GM12875 (cell line): ENCODE data around the gene ST8SIA5.

Source experiments
- H3K4me3 ChIP-seq: one replicate; pipeline ENCODE4 v1.5.1; 2011; ENCODE audit warnings: low read depth, low read length, control low read depth
- TF ChIP-seq, protein P1 (sequence below): IDR thresholded peaks from 2 replicates; pipeline ENCODE4 v1.5.1; 2011; ENCODE audit warnings: low read depth, mild to moderate bottlenecking, control low read depth, inconsistent platforms, low read length, moderate library complexity, borderline replicate concordance; ENCODE audit not compliant: insufficient read depth

ST8SIA5 gene

DNA sequence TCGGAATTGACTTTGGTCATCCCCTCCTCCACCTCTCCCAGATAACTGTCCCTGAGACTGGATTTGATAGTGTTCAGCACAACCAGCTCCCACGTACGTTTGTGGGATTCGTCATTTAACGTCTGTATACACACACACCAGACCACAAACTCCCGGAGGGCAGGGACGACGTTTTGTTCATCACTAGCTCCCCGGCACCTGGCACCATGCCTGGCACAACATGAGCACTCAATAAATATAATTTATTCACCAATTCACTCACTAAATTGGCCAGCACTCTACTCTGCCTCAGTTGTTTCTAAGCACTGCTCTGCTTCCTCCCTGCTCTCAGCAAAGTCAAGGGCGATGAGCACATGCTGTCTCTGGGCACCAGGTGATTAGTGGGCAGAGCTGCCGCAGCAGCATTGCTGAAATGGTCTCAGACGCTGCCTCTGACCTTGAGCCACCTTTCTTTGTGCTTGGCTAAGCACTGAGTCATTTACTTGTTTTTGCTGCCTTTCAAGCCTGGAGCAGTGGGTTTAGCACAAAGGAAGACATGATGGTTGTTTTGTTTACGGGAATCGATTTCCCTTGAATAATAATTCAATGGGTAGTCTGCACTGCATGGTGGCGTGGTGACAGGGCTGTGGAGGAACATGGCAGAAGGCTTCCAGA is 80.5 kb downstream of the ST8SIA5 start:
- TF ChIP-seq, protein P1, sequence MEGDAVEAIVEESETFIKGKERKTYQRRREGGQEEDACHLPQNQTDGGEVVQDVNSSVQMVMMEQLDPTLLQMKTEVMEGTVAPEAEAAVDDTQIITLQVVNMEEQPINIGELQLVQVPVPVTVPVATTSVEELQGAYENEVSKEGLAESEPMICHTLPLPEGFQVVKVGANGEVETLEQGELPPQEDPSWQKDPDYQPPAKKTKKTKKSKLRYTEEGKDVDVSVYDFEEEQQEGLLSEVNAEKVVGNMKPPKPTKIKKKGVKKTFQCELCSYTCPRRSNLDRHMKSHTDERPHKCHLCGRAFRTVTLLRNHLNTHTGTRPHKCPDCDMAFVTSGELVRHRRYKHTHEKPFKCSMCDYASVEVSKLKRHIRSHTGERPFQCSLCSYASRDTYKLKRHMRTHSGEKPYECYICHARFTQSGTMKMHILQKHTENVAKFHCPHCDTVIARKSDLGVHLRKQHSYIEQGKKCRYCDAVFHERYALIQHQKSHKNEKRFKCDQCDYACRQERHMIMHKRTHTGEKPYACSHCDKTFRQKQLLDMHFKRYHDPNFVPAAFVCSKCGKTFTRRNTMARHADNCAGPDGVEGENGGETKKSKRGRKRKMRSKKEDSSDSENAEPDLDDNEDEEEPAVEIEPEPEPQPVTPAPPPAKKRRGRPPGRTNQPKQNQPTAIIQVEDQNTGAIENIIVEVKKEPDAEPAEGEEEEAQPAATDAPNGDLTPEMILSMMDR, result no peak
- H3K4me3 ChIP-seq, result no peak overlapping the region

DNA sequence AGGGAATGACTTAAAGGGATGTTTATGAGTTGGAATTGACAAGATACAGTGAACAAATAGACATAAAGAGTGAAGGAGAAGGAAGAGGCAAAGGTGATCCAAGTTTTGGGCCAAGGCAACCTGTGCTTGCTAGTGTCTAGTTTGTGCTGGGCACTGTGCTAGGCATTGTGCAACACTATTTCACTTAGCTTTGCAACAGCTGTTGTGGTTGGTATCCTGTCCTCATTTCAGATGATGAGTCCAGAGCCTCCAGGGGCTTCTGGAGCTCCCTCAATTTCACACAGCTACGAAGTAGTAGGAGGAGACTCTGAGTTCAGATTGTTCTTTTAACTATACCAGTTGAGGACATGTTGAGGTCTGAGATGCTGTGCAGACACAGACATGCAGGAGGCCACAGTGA is 81.7 kb downstream of the ST8SIA5 start:
- TF ChIP-seq, protein P1, result no peak

DNA sequence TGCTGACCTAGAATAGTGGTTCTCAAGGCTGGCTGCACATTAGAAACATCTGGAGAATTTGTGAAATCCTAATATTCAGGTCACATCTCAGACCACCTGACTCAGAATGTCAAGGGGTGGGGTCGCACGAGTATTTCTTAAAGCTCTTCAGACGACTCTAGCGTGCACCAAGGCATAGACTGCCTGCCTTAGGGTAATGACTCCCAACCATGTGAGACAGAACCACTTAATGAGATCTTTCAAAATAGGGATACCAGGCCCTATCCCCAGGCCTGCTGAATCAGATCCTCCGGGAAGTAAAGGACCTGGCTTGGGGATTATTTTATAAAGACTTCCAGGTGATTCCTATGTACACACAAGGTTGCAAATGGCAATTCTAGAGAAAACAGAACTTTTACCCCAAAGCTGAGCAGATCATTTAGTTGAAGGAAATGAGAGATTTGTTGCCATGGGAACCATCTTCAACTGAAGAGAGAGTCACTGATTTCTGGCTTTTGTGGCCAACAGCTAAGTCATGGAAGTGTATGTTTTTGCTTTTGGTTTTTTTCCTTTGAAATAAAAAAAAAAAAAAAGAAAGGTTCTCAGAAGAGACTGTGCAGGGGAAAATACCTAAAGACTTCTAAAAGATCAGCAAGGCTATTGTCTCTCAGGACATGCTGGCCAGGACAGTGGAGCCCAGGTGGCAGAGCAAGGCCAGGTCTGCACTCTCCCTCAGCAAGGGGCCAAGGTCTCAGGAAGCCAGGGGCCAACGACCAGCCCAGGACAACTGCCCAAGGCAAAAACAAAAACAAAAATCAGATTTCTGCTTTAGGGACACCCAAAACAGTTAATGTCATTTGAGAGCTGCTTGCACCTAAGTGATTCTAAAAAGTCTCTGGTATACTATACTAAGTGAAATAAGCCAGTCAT is 84.5 kb downstream of the ST8SIA5 start:
- TF ChIP-seq, protein P1, result no peak
- no peak overlapping the region for H3K4me3 ChIP-seq

More for the DNA sequence above, 81.7 kb downstream of the ST8SIA5 start:
- no peak overlapping the region for H3K4me3 ChIP-seq

DNA sequence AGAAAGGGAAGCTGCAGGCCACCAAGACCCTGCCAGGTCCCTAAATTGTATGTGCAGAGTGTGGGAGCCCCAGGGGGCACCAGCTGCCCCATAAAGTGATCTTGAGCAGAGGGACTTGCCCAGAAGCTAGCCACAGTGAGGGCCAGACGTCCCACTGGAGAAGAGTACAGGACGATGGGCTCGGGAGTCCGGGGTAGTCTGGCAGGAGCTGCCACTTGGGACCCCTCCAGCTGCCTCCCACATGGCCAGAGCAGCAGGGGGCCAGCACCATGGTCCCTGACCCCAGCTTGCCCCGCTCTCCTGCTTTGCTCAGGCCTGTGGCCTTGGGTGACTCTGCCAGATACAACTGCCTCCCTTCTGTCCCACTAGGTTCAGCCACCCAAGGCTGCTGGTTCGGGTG is 88.2 kb downstream of the ST8SIA5 start:
- TF ChIP-seq, protein P1, result no peak
- H3K4me3 ChIP-seq, result no peak overlapping the region

DNA sequence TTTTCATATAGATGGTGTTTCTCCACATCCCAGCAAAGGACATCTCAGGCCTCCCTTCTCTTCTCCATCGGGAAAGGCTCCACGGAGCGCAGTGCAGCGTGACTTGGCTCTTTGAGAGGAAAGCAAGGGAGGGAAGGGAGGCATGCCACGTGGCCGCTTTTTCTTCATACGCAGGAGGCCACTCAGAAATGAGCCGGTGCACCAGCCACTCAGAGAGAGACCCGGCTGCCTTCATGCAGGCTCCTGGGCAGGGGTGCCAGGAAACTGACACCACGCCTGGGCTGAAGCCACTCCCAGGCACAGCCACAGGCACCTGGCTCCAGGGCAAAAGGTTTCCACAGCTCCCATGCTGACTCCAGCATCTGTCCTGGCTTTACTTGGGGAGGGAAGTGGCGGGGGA is 88.7 kb downstream of the ST8SIA5 start:
- TF ChIP-seq, protein P1, result no peak
- no peak overlapping the region for H3K4me3 ChIP-seq

DNA sequence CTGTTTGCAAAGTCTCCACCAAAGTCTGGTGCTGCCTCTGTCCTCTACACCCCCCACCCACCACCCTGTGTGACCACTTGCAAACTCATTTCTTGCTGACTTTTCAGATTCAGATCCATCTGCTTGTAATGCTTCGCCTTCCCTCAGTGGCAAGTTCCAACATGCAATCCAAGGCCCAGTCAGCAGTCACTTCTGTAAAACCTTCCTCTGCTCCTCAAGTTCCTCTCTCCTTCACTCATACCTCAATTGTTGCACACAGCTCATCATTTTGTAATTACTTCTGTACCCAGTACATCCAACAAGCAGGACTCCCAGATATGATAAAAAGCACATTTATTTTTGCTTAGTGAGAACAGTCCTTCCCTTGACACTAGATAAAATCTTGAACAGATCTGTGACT is 93.3 kb downstream of the ST8SIA5 start:
- H3K4me3 ChIP-seq, result no peak overlapping the region
- TF ChIP-seq, protein P1, result no peak
